Endothelial cell of umbilical vein (primary cell): ENCODE data around the gene MAPK8IP3. TPM values are rescaled to one million over a fixed set of nuclear protein-coding genes. Genes with fewer than 3 reads are reported as not detected.

Experiments
- BruUV-seq: library from RNA; stranded (reverse); fragments of 400-500 nt; replicated peaks from 2 replicates; lab custom pipeline; 2021; lab: Mats Ljungman, UMichigan
- CTCF ChIA-PET: fragments of 300-600, 350-600 bp; sonication (Branson Sonifier 250); formaldehyde crosslinking; loops from one replicate; lab custom pipeline; 2021; ENCODE audit warnings: antibody characterized with exemption, inconsistent platforms; lab: Charles Lee
- POLR2A ChIA-PET: fragments of 300-600, 350-600 bp; sonication (Branson Sonifier 250); formaldehyde crosslinking; loops from one replicate; lab custom pipeline; 2021; ENCODE audit warnings: antibody characterized with exemption, inconsistent platforms; lab: Charles Lee
- DNase-seq: peaks from one replicate; pipeline ENCODE4 v3.0.0-alpha.2; 2011; ENCODE audit warnings: low read depth, low spot score
- FAIRE-seq: peaks from 2 replicates; lab custom pipeline; 2011; peaks lifted over from hg19 to GRCh38; lab: Jason Lieb, UNC
- H2AFZ ChIP-seq: 2 replicates; pipeline ENCODE4 v1.6.0; 2012; ENCODE audit warnings: low read depth, low read length, control low read depth, inconsistent platforms
- H3K27ac ChIP-seq: 2 replicates; pipeline ENCODE4 v1.5.1; 2011; ENCODE audit warnings: low read depth, mild to moderate bottlenecking, control low read depth, low read length, moderate library complexity; ENCODE audit not compliant: insufficient read depth
- H3K27me3 ChIP-seq, 2 experiments: 2 replicates each; pipeline versions ENCODE4 v1.6.0 to v1.6.1; 2011; ENCODE audit warnings: low read length in 2 of 2, mixed read lengths in 1 of 2; ENCODE audit not compliant: control insufficient read depth in 2 of 2, insufficient read depth in 2 of 2
- H3K36me3 ChIP-seq, 2 experiments: 2 replicates in 1 of 2; 3 replicates in 1 of 2; pipeline ENCODE4 v1.5.1; 2011; ENCODE audit warnings: low read length in 2 of 2, mild to moderate bottlenecking in 1 of 2, moderate library complexity in 1 of 2; ENCODE audit not compliant: control insufficient read depth in 2 of 2, insufficient read depth in 2 of 2; ENCODE audit errors: extremely low read depth in 1 of 2
- H3K4me1 ChIP-seq: 3 replicates; pipeline ENCODE4 v1.5.1; 2011; ENCODE audit warnings: mild to moderate bottlenecking, low read length; ENCODE audit not compliant: control insufficient read depth, insufficient read depth; ENCODE audit errors: extremely low read depth
- H3K4me2 ChIP-seq: 2 replicates; pipeline ENCODE4 v1.6.1; 2011; ENCODE audit warnings: low read length, control low read depth, mixed read lengths; ENCODE audit not compliant: insufficient read depth
- H3K4me3 ChIP-seq, 3 experiments: fragments of 200-600 bp in 1 of 3; sonication (generic), shearing (Covaris generic) in 1 of 3; replicated peaks in 1 of 3; 2 replicates each; pipeline ENCODE4 v1.5.1; 2011 to 2016; ENCODE audit warnings: control low read depth in 3 of 3, low read length in 3 of 3, mild to moderate bottlenecking in 2 of 3, inconsistent platforms in 1 of 3, low read depth in 1 of 3, moderate library complexity in 1 of 3; ENCODE audit not compliant: insufficient read depth in 1 of 3
- H3K79me2 ChIP-seq: 2 replicates; pipeline ENCODE4 v1.6.0; 2012; ENCODE audit warnings: low read length, inconsistent platforms; ENCODE audit not compliant: control insufficient read depth, insufficient read depth
- H3K9ac ChIP-seq: replicated peaks from 2 replicates; pipeline ENCODE3; 2011; ENCODE audit warnings: low read length, control low read depth; ENCODE audit not compliant: insufficient read depth; ENCODE audit errors: extremely low read depth
- H3K9me1 ChIP-seq: replicated peaks from 3 replicates; pipeline ENCODE4 v1.6.0; 2011; ENCODE audit warnings: mild to moderate bottlenecking, low read length; ENCODE audit not compliant: control insufficient read depth, insufficient read depth; ENCODE audit errors: extremely low read depth
- H3K9me3 ChIP-seq: replicated peaks from 2 replicates; pipeline ENCODE4 v1.5.1; 2012; ENCODE audit warnings: low read length, inconsistent platforms; ENCODE audit not compliant: control insufficient read depth, insufficient read depth
- H4K20me1 ChIP-seq: replicated peaks from 2 replicates; pipeline ENCODE3; 2011; ENCODE audit warnings: mild to moderate bottlenecking, low read length; ENCODE audit not compliant: control insufficient read depth, insufficient read depth; ENCODE audit errors: extremely low read depth
- CTCF ChIP-seq, 2 donors: IDR thresholded peaks; 1 replicate in 1 of 2; 2 replicates in 1 of 2; pipeline ENCODE4 v1.5.1; 2011; ENCODE audit warnings: low read length in 2 of 2, mild to moderate bottlenecking in 2 of 2, moderate library complexity in 2 of 2, control low read depth in 1 of 2, inconsistent platforms in 1 of 2, low read depth in 1 of 2; ENCODE audit not compliant: insufficient read depth in 1 of 2; ENCODE audit errors: extremely low read depth in 1 of 2
- EZH2 ChIP-seq: IDR thresholded peaks from 2 replicates; pipeline ENCODE4 v1.6.1; 2012; ENCODE audit warnings: borderline replicate concordance, low read depth, mild to moderate bottlenecking, moderate library complexity, low read length, inconsistent platforms; ENCODE audit not compliant: severe bottlenecking
- FOS ChIP-seq: IDR thresholded peaks from 2 replicates; pipeline ENCODE4 v1.6.1; 2011; ENCODE audit warnings: mild to moderate bottlenecking, low read length, moderate library complexity, borderline replicate concordance; ENCODE audit not compliant: insufficient read depth
- GATA2 ChIP-seq: IDR thresholded peaks from 2 replicates; pipeline ENCODE4 v1.7.0; 2011; ENCODE audit warnings: low read depth, mild to moderate bottlenecking, moderate library complexity, mixed read lengths, low read length; ENCODE audit not compliant: insufficient read length, insufficient read depth
- JUN ChIP-seq: IDR thresholded peaks from 2 replicates; pipeline ENCODE4 v1.6.1; 2011; ENCODE audit warnings: borderline replicate concordance, low read depth; ENCODE audit not compliant: insufficient read length, insufficient read depth
- MAX ChIP-seq: IDR thresholded peaks from 2 replicates; pipeline ENCODE4 v1.6.1; 2011; ENCODE audit not compliant: insufficient read depth, insufficient read length
- MYC ChIP-seq: IDR thresholded peaks from one replicate; pipeline ENCODE4 v1.6.1; 2011; ENCODE audit warnings: mild to moderate bottlenecking, low read depth, low read length
- POLR2A ChIP-seq: IDR thresholded peaks from 2 replicates; pipeline ENCODE4 v1.6.1; 2012; ENCODE audit warnings: low read depth, mild to moderate bottlenecking, control low read depth, low read length
- POLR2AphosphoS5 ChIP-seq: IDR thresholded peaks from 2 replicates; pipeline ENCODE4 v1.6.1; 2012; ENCODE audit warnings: low read depth, mild to moderate bottlenecking, control low read depth, low read length, moderate library complexity; ENCODE audit not compliant: insufficient read depth
- dilution Hi-C: fragments of 300-500 bp; cut with MboI; formaldehyde crosslinking; loops from one replicate; pipeline ENCODE4 v1.15.0; 2019; ENCODE audit warnings: low sequenced_read_pairs; ENCODE audit not compliant: extremely low pct_ligation_motif_present
- intact Hi-C: fragments of 100-400 bp; cut with micrococcal nuclease; formaldehyde crosslinking; loops from one replicate; pipeline ENCODE4 v1.10.0; 2022
- polyA plus RNA-seq, 4 experiments: library from polyadenylated mRNA; depleted of rRNA in 3 of 4; stranded (reverse) in 3 of 4; unstranded in 1 of 4; fragments of >200 nt; gene quantifications; 2 replicates each; pipeline versions ENCODE4 v1.2.1 to v1.2.3, GENCODE V29; 2011 to 2012; ENCODE audit warnings: missing spikeins in 1 of 4
- total RNA-seq: library from RNA; stranded (reverse); gene quantifications from 2 replicates; pipeline ENCODE4 v1.2.3, GENCODE V29; 2021

Gene MAPK8IP3
- total and polyA plus RNA-seq, 2 donors (not counting 3 experiments of a cell fraction or from before 2014, with no cell fraction given): 40.7 to 92.2 TPM

GRCh38 chr16:1760911-1761310 is 54.9 kb downstream of the MAPK8IP3 start:
- H3K4me2 ChIP-seq: no peak overlapping the region
- H3K79me2 ChIP-seq: no peaks in the 10 kb centered on the region
- no peaks in the 10 kb centered on the region for H3K4me1 ChIP-seq
- TF ChIP-seq FOS (no peak), MAX (no peak), POLR2A (no peak)
- H3K9ac ChIP-seq: no peak overlapping the region
- H3K36me3 ChIP-seq: peaks cover 2 to 44% of the 10 kb centered on the region in 2 experiments
- no peak overlapping the region for H2AFZ ChIP-seq
- BruUV-seq: no TSS peak
- H3K27me3 ChIP-seq: no peaks in the 10 kb centered on the region
- ChIA-PET CTCF (interaction anchor here (1.3 kb wide), 1 partner anchor 12 kb away, joined by 3 read pairs; the partner anchor contains the start of genes EME2 and MRPS34), POLR2A (no interaction called here)
- intact Hi-C loops: no loop called here
- H4K20me1 ChIP-seq: no peaks in the 10 kb centered on the region
- FAIRE-seq (no peak), DNase-seq (no peak)
- dilution Hi-C loops: no loop called here
- no peaks in the 10 kb centered on the region for H3K9me3 ChIP-seq
- no peak overlapping the region for H3K27ac ChIP-seq
- H3K4me3 ChIP-seq: no peak overlapping the region
- no peaks in the 10 kb centered on the region for H3K9me1 ChIP-seq

- CTCF ChIA-PET: no interaction called here
- no TSS peak for BruUV-seq
- POLR2A ChIA-PET: no interaction called here
Measured at GRCh38 chr16:1761751-1762150, 55.8 kb downstream of the MAPK8IP3 start.

More at GRCh38 chr16:1761751-1762150, 55.8 kb downstream of the MAPK8IP3 start:
- Histone ChIP-seq H3K79me2 (no peaks in the 10 kb centered on the region), H3K9me1 (no peaks in the 10 kb centered on the region), H3K4me2 (no peak overlapping the region), H3K27me3 (no peaks in the 10 kb centered on the region), H3K4me1 (no peaks in the 10 kb centered on the region), H3K36me3 (peaks cover 5 to 48% of the 10 kb centered on the region in 2 experiments), H3K9me3 (no peaks in the 10 kb centered on the region), H3K9ac (no peak overlapping the region), H2AFZ (no peak overlapping the region), H3K4me3 (no peak overlapping the region), H3K27ac (no peak overlapping the region), H4K20me1 (no peaks in the 10 kb centered on the region)
- dilution Hi-C loops: no loop called here
- FAIRE-seq (no peak), DNase-seq (no peak)
- intact Hi-C loops: no loop called here
- TF ChIP-seq GATA2 (no peak), POLR2A (no peak), MAX (no peak), JUN (no peak), EZH2 (no peak), MYC (no peak), FOS (no peak), POLR2AphosphoS5 (no peak), CTCF (IDR thresholded peaks at IDR 0.05; ENCODE audit: extremely low read depth in 1 of 2, insufficient read depth in 1 of 2, low read depth in 1 of 2, low read length in 2 of 2) (no peak)
